ENCODE data around the gene BRME1. TPM values are rescaled to one million over a fixed set of nuclear protein-coding genes. Genes with fewer than 3 reads are reported as not detected.

Gene BRME1
- total and polyA plus RNA-seq, 2 of the 13 experiments (the other 11 are each of a cell fraction or from before 2014, with no cell fraction given), result 0.74 to 1.5 TPM

GRCh38 chr19:13841086-13841961, 64.6 kb downstream of the BRME1 start (continued):
- TF ChIP-seq ZNF589 (CRISPR knock-in tag; conservative IDR thresholded peaks at IDR 0.05) (no peak), ZNF879 (CRISPR knock-in tag; IDR thresholded peaks at IDR 0.05) (no peak), RAD21 (CRISPR knock-in tag; IDR thresholded peaks at IDR 0.05) (no peak), ZNF567 (CRISPR knock-in tag; IDR thresholded peaks at IDR 0.05; ENCODE audit: borderline replicate concordance) (no peak), ZNF660 (CRISPR knock-in tag; IDR thresholded peaks at IDR 0.05; ENCODE audit: borderline replicate concordance, low read depth) (no peak), ZMAT3 (CRISPR knock-in tag; conservative IDR thresholded peaks at IDR 0.05) (no peak), ZNF282 (IDR thresholded peaks at IDR 0.05; ENCODE audit: partially characterized antibody) (no peak), ZNF790 (CRISPR knock-in tag; IDR thresholded peaks at IDR 0.05; ENCODE audit: borderline replicate concordance) (no peak), ZFP91 (CRISPR knock-in tag; IDR thresholded peaks at IDR 0.05; ENCODE audit: borderline replicate concordance) (peak; percentile 24; the same call in 1 of the 2 replicates), FOXA3 (CRISPR knock-in tag; IDR thresholded peaks at IDR 0.05) (no peak), HMG20B (CRISPR knock-in tag; conservative IDR thresholded peaks at IDR 0.05) (no peak), HHEX (CRISPR knock-in tag; IDR thresholded peaks at IDR 0.05) (no peak), HBP1 (CRISPR knock-in tag; IDR thresholded peaks at IDR 0.05; ENCODE audit: low read depth) (no peak), JUNB (CRISPR knock-in tag; IDR thresholded peaks at IDR 0.05; ENCODE audit: borderline replicate concordance) (no peak), MTA1 (CRISPR knock-in tag; IDR thresholded peaks at IDR 0.05; ENCODE audit: borderline replicate concordance) (no peak), SP5 (CRISPR knock-in tag; IDR thresholded peaks at IDR 0.05; ENCODE audit: borderline replicate concordance, low read depth) (no peak), HMGA1 (CRISPR knock-in tag; conservative IDR thresholded peaks at IDR 0.05) (no peak), RBFOX2 (IDR thresholded peaks at IDR 0.05; ENCODE audit: low read depth, low read length) (peak; percentile 54; the same call in 1 of the 2 replicates), TFDP1 (CRISPR knock-in tag; IDR thresholded peaks at IDR 0.05; ENCODE audit: borderline replicate concordance) (no peak), ZNF142 (CRISPR knock-in tag; IDR thresholded peaks at IDR 0.05) (no peak)
